HG03097 (cell line): ENCODE results near the gene PAEP.
"Not testable (repeated sequence)": the region's sequence is repeated elsewhere in the genome, so short reads cannot be mapped to it uniquely, and the experiment has no call there.

Experiments used
- ATAC-seq: cut with Tn5 transposase; IDR thresholded peaks from one replicate; pipeline ENCODE4 v1.9.1; 2021; ENCODE audit not compliant: unreplicated experiment, low FRiP score

Gene PAEP

DNA sequence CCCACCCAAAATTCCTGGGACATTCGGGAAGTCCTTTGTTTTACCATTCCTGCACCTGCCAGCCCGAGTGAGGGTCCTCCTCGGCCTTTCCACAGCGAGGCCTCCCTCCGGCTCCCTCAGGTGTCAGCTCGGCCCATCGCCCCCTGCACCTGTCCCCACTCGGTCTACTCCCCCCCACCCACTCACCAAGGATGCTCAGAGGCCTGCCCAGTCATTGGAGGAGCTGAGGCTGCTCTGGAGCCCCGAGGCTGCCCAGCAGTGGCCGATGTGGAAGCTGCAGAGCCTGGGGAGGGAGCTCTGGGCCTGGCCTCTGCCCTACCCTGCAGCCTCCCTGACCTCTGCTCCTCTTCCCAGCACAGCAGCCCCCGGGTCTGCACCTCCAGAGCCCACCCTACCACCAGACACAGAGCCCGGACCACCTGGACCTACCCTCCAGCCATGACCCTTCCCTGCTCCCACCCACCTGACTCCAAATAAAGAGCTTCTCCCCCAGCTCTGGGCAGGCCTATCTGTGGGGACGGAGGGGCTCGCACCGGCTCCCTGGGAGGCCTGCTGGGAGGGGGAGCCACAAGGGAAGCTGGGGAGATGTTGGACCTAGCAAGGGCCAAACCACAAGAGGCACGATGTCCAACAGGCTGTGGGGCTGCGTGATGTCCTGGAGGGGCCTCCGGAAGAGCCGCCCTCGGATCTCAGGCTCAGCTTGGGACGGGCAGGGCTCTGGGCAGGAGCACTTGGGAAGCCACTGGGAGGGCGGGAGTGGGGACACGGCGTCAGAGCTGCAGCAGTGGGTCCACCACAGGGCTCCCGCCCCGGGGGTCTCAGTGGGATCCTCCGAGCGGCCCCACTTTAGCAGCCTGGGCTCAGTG is 11.8 kb upstream of the PAEP start:
- ATAC-seq = not testable (repeated sequence)

GRCh38 chr9:135550344-135550918 is 11.1 kb upstream of the PAEP start:
- ATAC-seq = no peak

GRCh38 chr9:135551031-135551430 is 10.5 kb upstream of the PAEP start:
- no peak for ATAC-seq

DNA sequence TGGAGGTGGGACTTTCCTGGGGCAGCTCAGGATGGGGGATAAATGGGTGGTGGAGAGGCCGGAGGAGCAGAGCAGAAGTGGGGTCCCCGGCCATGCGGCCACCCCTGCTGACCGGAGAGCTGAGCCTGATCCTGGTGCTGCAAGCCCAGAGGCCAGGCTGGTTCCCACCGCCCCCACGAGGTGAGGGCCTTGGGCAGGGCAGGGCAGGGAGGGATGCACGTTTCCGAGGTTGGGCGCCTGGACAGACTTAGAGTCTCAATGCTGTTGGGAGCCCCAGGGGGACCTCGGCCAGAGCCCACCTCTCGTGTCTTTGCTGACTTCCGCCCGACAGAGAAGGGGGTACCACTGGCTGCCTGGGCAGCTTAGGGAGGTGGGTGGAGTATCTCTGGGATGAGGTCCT is 10.1 kb upstream of the PAEP start:
- ATAC-seq = no peak

GRCh38 chr9:135552021-135552697 is 9.4 kb upstream of the PAEP start:
- ATAC-seq = no peak

DNA sequence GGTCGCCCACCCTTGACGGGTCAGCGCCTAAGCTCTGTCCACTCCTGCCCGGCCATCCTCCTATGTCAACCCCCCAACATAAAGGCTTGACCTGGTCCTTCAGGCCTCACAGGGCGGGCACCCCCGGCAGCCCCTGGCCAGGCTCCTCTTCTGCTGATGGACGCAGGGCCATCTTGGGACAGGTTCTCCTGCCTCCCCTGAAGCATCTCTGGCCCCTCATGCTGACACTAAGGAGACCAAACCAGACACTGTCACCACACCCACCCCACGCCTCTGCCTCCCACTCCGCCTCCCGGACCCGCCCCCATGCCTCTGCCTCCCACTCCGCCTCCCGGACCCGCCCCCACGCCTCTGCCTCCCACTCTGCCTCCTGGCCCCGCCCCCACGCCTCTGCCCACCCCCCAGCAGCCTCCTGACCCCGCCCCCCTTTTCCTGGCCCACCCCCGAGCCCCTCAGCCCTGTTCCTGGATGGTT is 8.8 kb upstream of the PAEP start:
- no peak for ATAC-seq

GRCh38 chr9:135554718-135555117 is 6.8 kb upstream of the PAEP start:
- no peak for ATAC-seq

GRCh38 chr9:135555203-135555602 is 6.4 kb upstream of the PAEP start:
- ATAC-seq = no peak

DNA sequence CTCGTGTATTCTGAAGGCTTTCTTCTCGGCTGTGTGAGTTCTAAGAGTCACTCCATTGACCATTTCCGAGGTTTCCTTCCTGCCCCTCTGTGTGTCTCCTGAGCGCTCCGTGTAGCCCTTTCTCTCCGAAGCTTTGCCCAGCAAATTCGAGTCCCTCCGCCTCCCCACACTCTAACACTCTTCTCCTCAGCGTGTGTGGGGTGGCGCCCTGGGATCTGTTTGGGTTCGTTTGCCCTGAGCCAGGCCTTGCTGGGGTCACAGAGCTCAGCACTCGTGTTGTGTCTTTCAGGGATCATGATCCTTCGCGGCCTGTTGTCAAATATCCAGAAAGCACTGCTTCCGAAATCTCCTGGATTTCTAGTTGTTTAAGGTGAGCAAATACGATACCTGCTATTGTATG is 5.6 kb upstream of the PAEP start:
- ATAC-seq = no peak

DNA sequence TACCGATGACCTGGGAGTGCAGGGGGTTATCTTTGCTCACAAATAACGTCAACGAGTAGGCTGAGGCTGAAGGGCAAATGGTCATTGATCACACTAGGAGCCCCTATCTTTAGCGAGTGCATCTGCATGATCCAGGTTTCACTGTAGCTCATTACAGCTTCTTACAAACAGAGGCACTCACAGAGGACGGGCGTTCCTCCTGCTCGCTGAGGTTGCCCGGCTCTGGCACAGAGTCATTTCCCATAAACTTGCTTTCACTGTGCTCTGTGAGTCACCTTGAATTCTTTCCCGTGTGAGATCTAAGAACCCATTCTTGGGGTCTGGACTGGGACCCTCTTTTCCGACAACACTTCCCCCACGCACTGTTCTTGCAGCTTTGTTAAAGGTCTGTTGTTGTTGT is 1.9 kb upstream of the PAEP start:
- no peak for ATAC-seq

DNA sequence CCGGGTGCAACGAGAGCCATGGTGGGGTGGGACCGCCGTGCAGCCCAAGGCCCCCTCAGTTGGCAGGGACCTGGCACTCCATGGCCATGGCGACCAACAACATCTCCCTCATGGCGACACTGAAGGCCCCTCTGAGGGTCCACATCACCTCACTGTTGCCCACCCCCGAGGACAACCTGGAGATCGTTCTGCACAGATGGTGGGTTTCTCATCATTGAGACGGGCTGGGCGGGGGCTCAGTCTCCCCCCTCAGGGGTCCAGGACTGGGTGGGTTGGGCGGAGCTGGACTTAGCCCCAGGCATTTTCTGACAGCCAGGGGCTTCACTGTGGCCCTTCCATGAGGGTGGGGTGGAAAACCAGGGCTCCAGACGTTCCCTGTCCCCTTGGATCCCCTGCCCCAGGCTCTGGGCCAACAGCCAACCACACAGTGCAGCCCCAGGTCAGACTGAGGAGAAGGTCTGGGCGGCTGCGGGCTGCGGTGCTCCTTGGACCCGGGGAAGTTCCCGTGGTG is 734 bp downstream of the PAEP start:
- ATAC-seq = no peak

GRCh38 chr9:135563039-135563476 is 1.5 kb downstream of the PAEP start:
- ATAC-seq = no peak

DNA sequence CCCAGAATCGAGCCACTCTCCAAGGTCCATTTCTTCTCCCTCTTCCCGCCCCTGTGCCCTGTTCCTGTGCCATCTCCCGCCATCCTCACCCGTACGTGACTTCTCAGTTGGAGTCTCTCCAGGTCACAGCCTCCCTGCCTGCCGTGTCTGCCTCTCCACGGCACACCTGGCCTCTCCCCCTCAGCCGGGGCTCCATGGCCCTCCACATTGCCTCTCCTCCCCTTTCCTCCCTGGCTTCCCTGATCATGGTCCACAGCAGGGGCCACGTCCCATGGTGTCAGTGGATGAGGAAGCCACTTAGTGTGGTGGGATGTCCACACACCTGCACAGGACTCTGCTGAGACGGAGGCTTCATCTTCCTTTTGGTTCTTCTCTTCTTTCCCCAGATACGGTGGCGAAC is 2.3 kb downstream of the PAEP start:
- ATAC-seq = no peak

DNA sequence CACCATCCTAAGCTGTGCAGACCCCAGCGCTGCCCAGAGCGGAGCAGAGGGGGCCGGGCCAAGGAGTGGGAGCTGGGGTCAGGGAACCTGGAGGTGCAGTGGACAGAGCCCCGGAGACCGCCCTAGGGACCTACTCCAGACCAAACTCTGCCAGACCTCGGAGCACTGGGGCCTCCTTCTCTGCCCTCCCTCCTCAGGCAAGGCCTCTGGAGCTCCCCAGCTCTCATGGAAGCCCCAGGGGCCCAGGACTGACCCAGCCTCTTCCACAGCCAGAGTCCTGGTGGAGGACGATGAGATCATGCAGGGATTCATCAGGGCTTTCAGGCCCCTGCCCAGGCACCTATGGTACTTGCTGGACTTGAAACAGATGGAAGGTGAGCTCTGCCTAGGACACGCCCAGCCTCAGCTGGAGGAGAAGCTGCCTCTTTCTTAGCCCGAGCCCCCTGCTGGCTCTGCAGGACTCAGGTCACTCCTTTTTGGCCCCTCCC is 3.6 kb downstream of the PAEP start:
- no peak for ATAC-seq

DNA sequence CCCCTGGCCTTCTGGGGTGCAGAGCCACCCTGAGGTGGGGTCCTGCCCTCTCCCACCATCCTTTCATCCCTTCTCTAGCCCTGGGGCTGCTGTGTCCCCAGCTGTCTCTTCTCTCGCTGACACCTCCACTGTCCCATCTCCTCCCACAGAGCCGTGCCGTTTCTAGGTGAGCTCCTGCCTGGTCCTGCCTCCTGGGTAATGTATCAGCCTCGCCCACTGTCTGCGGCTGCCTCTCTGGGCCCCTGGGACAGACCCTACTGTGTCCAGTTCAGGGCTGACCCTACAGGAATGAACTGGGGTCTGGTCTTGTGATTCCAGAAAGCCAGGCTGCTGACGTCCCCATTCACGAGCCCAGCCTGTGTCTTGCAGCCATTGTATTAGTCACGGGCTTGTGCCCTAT is 4.1 kb downstream of the PAEP start:
- no peak for ATAC-seq

DNA sequence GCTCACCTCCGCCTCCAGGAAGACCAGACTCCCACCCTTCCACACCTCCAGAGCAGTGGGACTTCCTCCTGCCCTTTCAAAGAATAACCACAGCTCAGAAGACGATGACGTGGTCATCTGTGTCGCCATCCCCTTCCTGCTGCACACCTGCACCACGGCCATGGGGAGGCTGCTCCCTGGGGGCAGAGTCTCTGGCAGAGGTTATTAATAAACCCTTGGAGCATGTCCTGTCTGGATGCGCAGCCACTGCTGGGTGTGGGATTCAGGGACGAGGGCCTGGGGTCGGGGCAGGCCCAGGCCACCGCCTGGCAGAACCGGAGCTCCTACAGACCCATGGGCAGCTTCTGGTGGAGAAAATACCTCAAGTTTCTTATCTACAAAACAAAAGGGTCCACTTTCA is 5.0 kb downstream of the PAEP start:
- no peak for ATAC-seq

- ATAC-seq = no peak
Measured at GRCh38 chr9:135567311-135567710, 5.8 kb downstream of the PAEP start.

DNA sequence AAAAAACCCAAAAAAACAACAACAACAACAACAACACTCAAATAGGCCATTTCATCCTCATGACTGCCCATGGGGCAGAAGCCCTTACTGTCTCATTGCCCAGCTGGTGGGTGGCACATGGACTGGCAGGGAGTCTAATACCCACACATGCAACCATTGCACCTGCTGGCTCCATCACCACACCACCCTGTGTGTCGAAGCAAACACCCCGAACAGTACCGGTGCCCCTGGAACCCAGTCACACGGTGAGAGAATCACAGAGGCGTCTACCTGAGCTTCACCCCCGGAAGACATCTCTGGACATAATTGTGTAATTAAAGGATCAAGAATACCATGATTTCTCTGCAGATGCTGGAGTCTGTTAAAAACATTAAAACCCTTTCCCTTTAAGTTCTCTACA is 6.5 kb downstream of the PAEP start:
- ATAC-seq = no peak

DNA sequence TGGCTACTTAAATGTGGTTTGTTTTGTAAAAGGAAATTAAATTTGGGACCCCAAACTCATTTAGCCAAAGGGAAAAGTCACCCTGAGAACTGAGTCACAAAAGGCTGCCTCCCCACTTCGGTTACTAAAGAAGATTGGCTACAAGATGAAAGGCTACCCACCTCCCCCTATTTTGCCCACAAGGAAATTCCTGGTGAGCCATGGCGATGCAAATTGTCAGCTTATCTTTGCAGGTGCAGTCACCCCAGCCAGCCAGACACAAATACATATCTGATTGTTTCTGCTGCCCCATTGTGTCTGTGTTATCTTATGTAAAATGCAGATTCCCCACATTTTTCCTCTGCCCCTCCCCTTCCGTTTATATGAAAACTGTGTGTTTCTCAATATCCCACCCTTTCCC is 8.9 kb downstream of the PAEP start:
- ATAC-seq = no peak

GRCh38 chr9:135572233-135572632 is 10.7 kb downstream of the PAEP start:
- no peak for ATAC-seq

GRCh38 chr9:135573124-135573523 is 11.6 kb downstream of the PAEP start:
- no peak for ATAC-seq
